Body of pancreas (tissue), 4 donors: ENCODE measurements around the gene F11R. TPM values are rescaled to one million over a fixed set of nuclear protein-coding genes. Genes with fewer than 3 reads are reported as not detected.

Experiments used
- ATAC-seq: fragments of 150-250 bp; one replicate; pipeline ENCODE4 v1.9.1; 2016
- DNase-seq, 4 donors: peaks; one replicate each; pipeline ENCODE4 v3.0.0-alpha.2; 2019
- H3K27ac ChIP-seq, 4 donors: fragments of 200-600 bp; sonication (generic); 1 replicate in 3 of 4; 2 replicates in 1 of 4; pipeline versions ENCODE4 v1.5.1 to v1.6.1; 2016 to 2019; ENCODE audit warnings: mild to moderate bottlenecking in 1 of 4, mixed read lengths in 1 of 4, moderate library complexity in 1 of 4
- H3K27me3 ChIP-seq, 2 donors: fragments of 200-600 bp; sonication (generic); one replicate each; pipeline ENCODE4 v1.6.0; 2016; ENCODE audit warnings: mild to moderate bottlenecking in 1 of 2
- H3K36me3 ChIP-seq, 2 donors: fragments of 200-600 bp; sonication (generic); replicated peaks in 1 of 2; 2 replicates each; pipeline ENCODE4 v1.5.1; 2016; ENCODE audit warnings: low read depth in 2 of 2; ENCODE audit not compliant: insufficient read depth in 1 of 2
- H3K4me1 ChIP-seq: fragments of 200-600 bp; sonication (generic); one replicate; pipeline ENCODE4 v1.6.0; 2016
- H3K4me3 ChIP-seq, 2 donors: fragments of 200-600 bp; sonication (generic); 1 replicate in 1 of 2; 2 replicates in 1 of 2; pipeline ENCODE4 v1.5.1; 2016 to 2019
- H3K9me3 ChIP-seq, 3 donors: fragments of 200-600 bp; sonication (generic); 1 replicate in 2 of 3; 2 replicates in 1 of 3; pipeline ENCODE4 v1.5.1; 2016
- CTCF ChIP-seq, 7 experiments: fragments of 450-650 bp in 4 of 7; fragments of 200-600 bp in 3 of 7; sonication (generic) in 3 of 7; IDR thresholded peaks; one replicate each; pipeline ENCODE4 v1.5.1; 2016 to 2019; ENCODE audit warnings: antibody characterized with exemption in 7 of 7
- POLR2A ChIP-seq, 3 donors: fragments of 450-650 bp; IDR thresholded peaks; one replicate each; pipeline ENCODE4 v1.6.1; 2016; ENCODE audit warnings: antibody characterized with exemption in 3 of 3, mild to moderate bottlenecking in 2 of 3
- WGBS, 2 donors: methylation state at CpG; one replicate each; pipeline ENCODE4 v1.1.5; 2017; 5-methylcytosine and 5-hydroxymethylcytosine counted together
- intact Hi-C: fragments of 100-400 bp; cut with DNase I; formaldehyde crosslinking; loops from one replicate; pipeline ENCODE4 v1.15.1; 2023
- total RNA-seq, 2 donors: library from RNA; depleted of rRNA; stranded (reverse); fragments of >200 nt; gene quantifications; one replicate each; pipeline ENCODE4 v1.1.0, GENCODE V29; 2016

Gene F11R
- total RNA-seq, 2 donors from 2014 or later, result 40.2 to 41.5 TPM

GRCh38 chr1:161046605-161047228, 25.8 kb upstream of the F11R start:
- Histone ChIP-seq H3K9me3 (no peaks in the 10 kb centered on the region), H3K4me1 (peaks cover 19% of the 10 kb centered on the region), H3K36me3 (peaks cover 0 to 3% of the 10 kb centered on the region in 2 donors), H3K27me3 (no peaks in the 10 kb centered on the region), H3K4me3 (no peak overlapping the region), H3K27ac (peak overlapping the region; percentile 70 to 95 (median 92))
- DNase-seq, result no peak
- 26 to 27% methylated on average over 2 of the region's 2 CpGs for WGBS, 2 donors
- ATAC-seq, result no peak
- intact Hi-C loops, result no loop called here
- TF ChIP-seq CTCF (IDR thresholded peaks at IDR 0.05) (no peak), POLR2A (IDR thresholded peaks at IDR 0.05) (no peak)

GRCh38 chr1:161045736-161046604, 25.0 kb upstream of the F11R start, which contains the start of gene USF1:
USF1 (minus strand) TSS chr1:161045977; CDS start chr1:161043275, 2,702 bp downstream.
- ATAC-seq, result peak; percentile 96
- Histone ChIP-seq H3K27me3 (no peaks in the 10 kb centered on the region), H3K36me3 (peaks cover 0 to 8% of the 10 kb centered on the region in 2 donors), H3K4me1 (peaks cover 19% of the 10 kb centered on the region), H3K27ac (peak within 1 kb of the TSS; percentile 70 to 95 (median 92)), H3K9me3 (no peaks in the 10 kb centered on the region), H3K4me3 (peak within 1 kb of the TSS; percentile 88 to 94)
- TF ChIP-seq CTCF (IDR thresholded peaks at IDR 0.05) (peak in 1 of 7 experiments; percentile 3), POLR2A (IDR thresholded peaks at IDR 0.05) (peak; percentile 83 to 96 (median 94))
- DNase-seq, result peak; percentile 94 to 96 (median 95)
- 0% methylated on average over 20 to 29 of the region's 29 CpGs for WGBS, 2 donors
- intact Hi-C loops, result no loop called here

GRCh38 chr1:161044908-161045735, 24.2 kb upstream of the F11R start:
- 0 to 1% methylated on average over 32 to 48 of the region's 48 CpGs for WGBS, 2 donors
- ATAC-seq (peak; percentile 53), DNase-seq (peak; percentile 68 to 85 (median 72))
- Histone ChIP-seq H3K36me3 (peaks cover 0 to 12% of the 10 kb centered on the region in 2 donors), H3K4me3 (peak overlapping the region; percentile 88 to 94), H3K27ac (peak overlapping the region; percentile 70 to 95 (median 92)), H3K4me1 (peaks cover 19% of the 10 kb centered on the region), H3K9me3 (no peaks in the 10 kb centered on the region), H3K27me3 (no peaks in the 10 kb centered on the region)
- intact Hi-C loops, result no loop called here
- no peak for TF ChIP-seq POLR2A (IDR thresholded peaks at IDR 0.05)
- no peak for TF ChIP-seq CTCF (IDR thresholded peaks at IDR 0.05)

GRCh38 chr1:161044535-161044907, 23.6 kb upstream of the F11R start:
- H3K27me3 ChIP-seq, result no peaks in the 10 kb centered on the region
- peaks cover 0 to 15% of the 10 kb centered on the region in 2 donors for H3K36me3 ChIP-seq
- H3K4me3 ChIP-seq, result peak overlapping the region; percentile 88 to 94
- no peak for TF ChIP-seq CTCF (IDR thresholded peaks at IDR 0.05)
- TF ChIP-seq POLR2A (IDR thresholded peaks at IDR 0.05), result no peak
- DNase-seq, result no peak
- ATAC-seq, result no peak
- peaks cover 21% of the 10 kb centered on the region for H3K4me1 ChIP-seq
- H3K27ac ChIP-seq, result peak overlapping the region in 3 of 4 donors; percentile 91 to 95 (median 92)
- intact Hi-C loops, result no loop called here
- H3K9me3 ChIP-seq, result no peaks in the 10 kb centered on the region
